ENCODE measurements around the gene ASXL3. TPM values are rescaled to one million over a fixed set of nuclear protein-coding genes. Genes with fewer than 3 reads are reported as not detected.

Gene ASXL3
- total RNA-seq, 1 experiment from 2014 or later = 1.2 TPM

DNA sequence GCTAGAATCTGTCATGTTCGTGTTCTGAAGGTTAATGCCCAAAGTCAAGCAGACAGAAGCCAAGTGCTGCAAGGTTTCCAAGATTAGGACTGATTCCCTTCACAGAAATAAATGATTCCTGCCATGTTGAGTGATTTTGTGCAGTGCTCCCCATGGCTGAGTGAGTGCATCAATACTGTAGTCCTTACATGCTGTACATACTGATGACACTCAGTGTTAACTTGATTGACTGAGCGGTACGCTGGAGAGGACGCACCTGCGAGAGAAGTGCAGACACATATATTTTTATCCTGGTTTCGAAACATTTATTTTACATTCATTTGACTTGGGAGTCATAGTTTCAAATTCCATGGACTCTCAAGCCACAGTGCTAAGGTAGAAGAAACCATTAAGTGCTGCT is 92.0 kb downstream of the ASXL3 start:
- intact Hi-C loops (cut with micrococcal nuclease; ENCODE audit: unreplicated experiment) = no loop called here
- ChIA-PET CTCF (no interaction called here), POLR2A (no interaction called here)
- Mint-ChIP-seq H3K27me3 (ENCODE audit: insufficient read depth, unreplicated experiment) (no peaks in the 10 kb centered on the region), H3K27ac (ENCODE audit: unreplicated experiment) (no peak overlapping the region), H3K4me3 (ENCODE audit: unreplicated experiment) (no peak overlapping the region), H3K36me3 (ENCODE audit: insufficient read depth, unreplicated experiment) (no peaks in the 10 kb centered on the region), H3K4me1 (ENCODE audit: low read depth, unreplicated experiment) (no peaks in the 10 kb centered on the region), H3K9me3 (ENCODE audit: unreplicated experiment) (no peaks in the 10 kb centered on the region)
- TF ChIP-seq CTCF (IDR thresholded peaks at IDR 0.05; ENCODE audit: insufficient read depth in 1 of 2, low read depth in 1 of 2, low read length in 1 of 2, severe bottlenecking in 1 of 2, unreplicated experiment in 1 of 2) = no peak
- Histone ChIP-seq H3K27me3 (replicated peaks; ENCODE audit: control insufficient read depth, insufficient read depth, low read length) (no peaks in the 10 kb centered on the region), H3K4me1 (no peaks in the 10 kb centered on the region), H3K4me3 (ENCODE audit: low read depth, low read length) (no peak overlapping the region), H3K36me3 (ENCODE audit: control insufficient read depth, insufficient read depth, low read length) (no peaks in the 10 kb centered on the region), H3K9me3 (no peaks in the 10 kb centered on the region)
- DNase-seq = no peak
- no TSS peak for BruUV-seq (replicated peaks)

GRCh38 chr18:33673689-33674088 is 95.7 kb downstream of the ASXL3 start:
- BruUV-seq (replicated peaks) = no TSS peak
- Histone ChIP-seq H3K27me3 (replicated peaks; ENCODE audit: control insufficient read depth, insufficient read depth, low read length) (no peaks in the 10 kb centered on the region), H3K9me3 (no peaks in the 10 kb centered on the region), H3K36me3 (ENCODE audit: control insufficient read depth, insufficient read depth, low read length) (no peaks in the 10 kb centered on the region), H3K4me3 (ENCODE audit: low read depth, low read length) (no peak overlapping the region), H3K4me1 (no peaks in the 10 kb centered on the region)
- no peak for TF ChIP-seq CTCF (IDR thresholded peaks at IDR 0.05; ENCODE audit: insufficient read depth in 1 of 2, low read depth in 1 of 2, low read length in 1 of 2, severe bottlenecking in 1 of 2, unreplicated experiment in 1 of 2)
- Mint-ChIP-seq H3K9me3 (ENCODE audit: unreplicated experiment) (no peaks in the 10 kb centered on the region), H3K27ac (ENCODE audit: unreplicated experiment) (no peak overlapping the region), H3K4me1 (ENCODE audit: low read depth, unreplicated experiment) (no peaks in the 10 kb centered on the region), H3K27me3 (ENCODE audit: insufficient read depth, unreplicated experiment) (no peaks in the 10 kb centered on the region), H3K4me3 (ENCODE audit: unreplicated experiment) (no peak overlapping the region), H3K36me3 (ENCODE audit: insufficient read depth, unreplicated experiment) (no peaks in the 10 kb centered on the region)
- CTCF ChIA-PET = no interaction called here
- no peak for DNase-seq
- POLR2A ChIA-PET = no interaction called here
- intact Hi-C loops (cut with micrococcal nuclease; ENCODE audit: unreplicated experiment) = no loop called here

DNA sequence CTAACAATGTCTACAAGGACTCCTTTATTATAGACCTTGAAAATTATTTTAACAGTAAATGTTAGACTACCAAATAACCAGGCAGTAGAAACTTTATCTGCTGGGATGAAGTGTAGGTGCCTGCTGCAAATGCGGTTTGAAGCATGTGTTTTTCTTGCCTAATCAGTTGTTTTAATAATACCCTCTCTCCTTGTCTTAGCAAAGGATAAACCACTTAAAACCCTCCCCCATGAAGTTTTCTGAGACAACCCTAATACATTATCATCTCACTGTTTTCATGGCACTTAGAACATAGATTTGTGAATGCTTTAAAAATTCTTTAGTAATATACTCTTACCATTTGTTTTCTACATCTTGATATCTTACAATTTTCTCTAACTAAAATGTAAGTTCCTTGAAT is 98.6 kb downstream of the ASXL3 start:
- Mint-ChIP-seq H3K27ac (ENCODE audit: unreplicated experiment) (no peak overlapping the region), H3K4me3 (ENCODE audit: unreplicated experiment) (no peak overlapping the region)

More for the DNA sequence above, 98.6 kb downstream of the ASXL3 start:
- no peaks in the 10 kb centered on the region for H3K4me1 Mint-ChIP-seq (ENCODE audit: low read depth, unreplicated experiment)
- Histone ChIP-seq H3K4me3 (ENCODE audit: low read depth, low read length) (no peak overlapping the region), H3K27me3 (replicated peaks; ENCODE audit: control insufficient read depth, insufficient read depth, low read length) (no peaks in the 10 kb centered on the region), H3K9me3 (no peaks in the 10 kb centered on the region), H3K4me1 (no peaks in the 10 kb centered on the region), H3K36me3 (ENCODE audit: control insufficient read depth, insufficient read depth, low read length) (no peaks in the 10 kb centered on the region)
- POLR2A ChIA-PET = no interaction called here
- no peaks in the 10 kb centered on the region for H3K36me3 Mint-ChIP-seq (ENCODE audit: insufficient read depth, unreplicated experiment)
- BruUV-seq (replicated peaks) = no TSS peak
- H3K27me3 Mint-ChIP-seq (ENCODE audit: insufficient read depth, unreplicated experiment) = no peaks in the 10 kb centered on the region
- no peaks in the 10 kb centered on the region for H3K9me3 Mint-ChIP-seq (ENCODE audit: unreplicated experiment)
- CTCF ChIA-PET = interaction anchor here (0.6 kb wide), 1 partner anchor 229 kb away, joined by 4 read pairs; no protein-coding TSS in a partner anchor
- TF ChIP-seq CTCF (IDR thresholded peaks at IDR 0.05; ENCODE audit: insufficient read depth in 1 of 2, low read depth in 1 of 2, low read length in 1 of 2, severe bottlenecking in 1 of 2, unreplicated experiment in 1 of 2) = no peak
- intact Hi-C loops (cut with micrococcal nuclease; ENCODE audit: unreplicated experiment) = no loop called here
- DNase-seq = no peak

Measured in Caco-2 (cell line).